GM19239 (cell line): ENCODE results near the gene SORT1.

Experiments
- DNase-seq: peaks from one replicate; pipeline ENCODE4 v3.0.0; 2011; ENCODE audit warnings: low spot score; ENCODE audit not compliant: insufficient read length
- FAIRE-seq: peaks from 2 replicates; lab custom pipeline; 2011; peaks lifted over from hg19 to GRCh38; lab: Jason Lieb, UNC

The SORT1 gene

GRCh38 chr1:109351457-109351856 lies 46.3 kb downstream of the SORT1 start:
- DNase-seq = no peak
- FAIRE-seq = no peak

- FAIRE-seq (no peak), DNase-seq (no peak)
These were observed 47.1 kb downstream of the SORT1 start for GRCh38 chr1:109350655-109351054.

GRCh38 chr1:109350182-109350581 lies 47.5 kb downstream of the SORT1 start:
- DNase-seq (no peak), FAIRE-seq (no peak)

- DNase-seq = no peak
- FAIRE-seq = no peak
These were observed 50.2 kb downstream of the SORT1 start for GRCh38 chr1:109347511-109347910.

- FAIRE-seq (no peak), DNase-seq (no peak)
These were observed 55.5 kb downstream of the SORT1 start for GRCh38 chr1:109341944-109342930.

GRCh38 chr1:109338608-109339007 lies 59.1 kb downstream of the SORT1 start:
- no peak for DNase-seq
- FAIRE-seq = no peak

- DNase-seq (no peak), FAIRE-seq (no peak)
These were observed 59.6 kb downstream of the SORT1 start for GRCh38 chr1:109338091-109338490.

GRCh38 chr1:109335091-109335490 lies 62.6 kb downstream of the SORT1 start:
- FAIRE-seq (no peak), DNase-seq (no peak)

- DNase-seq (no peak), FAIRE-seq (no peak)
These were observed 66.6 kb downstream of the SORT1 start for GRCh38 chr1:109331113-109331512.

- no peak for FAIRE-seq
- DNase-seq = no peak
These were observed 70.4 kb downstream of the SORT1 start for GRCh38 chr1:109327285-109327684.

- DNase-seq (no peak), FAIRE-seq (no peak)
These were observed 74.7 kb downstream of the SORT1 start for GRCh38 chr1:109322974-109323373.

GRCh38 chr1:109319114-109319513 lies 78.6 kb downstream of the SORT1 start:
- no peak for FAIRE-seq
- DNase-seq = no peak

GRCh38 chr1:109316506-109316905 lies 81.2 kb downstream of the SORT1 start:
- DNase-seq (no peak), FAIRE-seq (no peak)

- DNase-seq = no peak
- FAIRE-seq = no peak
These were observed 82.4 kb downstream of the SORT1 start for GRCh38 chr1:109315288-109315687.

- no peak for FAIRE-seq
- DNase-seq = no peak
These were observed 82.9 kb downstream of the SORT1 start for GRCh38 chr1:109314795-109315194.

- FAIRE-seq = no peak
- no peak for DNase-seq
These were observed 84.5 kb downstream of the SORT1 start for GRCh38 chr1:109312978-109313775.

- no peak for FAIRE-seq
- DNase-seq = no peak
These were observed 85.5 kb downstream of the SORT1 start for GRCh38 chr1:109312246-109312645.

- DNase-seq = no peak
- FAIRE-seq = no peak
These were observed 88.4 kb downstream of the SORT1 start for GRCh38 chr1:109309347-109309746.

- no peak for FAIRE-seq
These were observed 90.3 kb downstream of the SORT1 start for GRCh38 chr1:109307274-109308021.

GRCh38 chr1:109306832-109307273 lies 90.9 kb downstream of the SORT1 start, which contains the start of gene MYBPHL:
MYBPHL (minus strand) TSS chr1:109307011; CDS start chr1:109306991, 20 bp downstream.
- FAIRE-seq = no peak
- no peak for DNase-seq

More at GRCh38 chr1:109307274-109308021, 90.3 kb downstream of the SORT1 start:
- DNase-seq = no peak
